Smooth muscle cell (in vitro differentiated cells): ENCODE results near the gene RHCG. TPM values are rescaled to one million over a fixed set of nuclear protein-coding genes. Genes with fewer than 3 reads are reported as not detected.

Experiments used
- DNase-seq: peaks from one replicate; lab custom pipeline; 2025; ENCODE audit not compliant: unreplicated experiment; lab: John Stamatoyannopoulos, UW
- H2AFZ ChIP-seq: fragments of 200-600 bp; sonication (generic); 2 replicates; pipeline ENCODE4 v1.6.0; 2016; ENCODE audit warnings: antibody characterized with exemption, low read depth, mild to moderate bottlenecking
- H3F3A ChIP-seq: fragments of 200-600 bp; sonication (generic); 2 replicates; pipeline ENCODE4 v1.6.0; 2017; ENCODE audit warnings: antibody characterized with exemption, low read depth
- H3K27ac ChIP-seq: fragments of 200-600 bp; sonication (generic); 2 replicates; pipeline ENCODE4 v1.5.1; 2016; ENCODE audit warnings: low read depth, mild to moderate bottlenecking
- H3K27me3 ChIP-seq: fragments of 200-600 bp; sonication (generic); 2 replicates; pipeline ENCODE4 v1.6.1; 2016; ENCODE audit warnings: low read depth, mild to moderate bottlenecking
- H3K36me3 ChIP-seq: fragments of 200-600 bp; sonication (generic); 2 replicates; pipeline ENCODE4 v1.5.1; 2016; ENCODE audit warnings: low read depth
- H3K4me1 ChIP-seq: fragments of 200-600 bp; sonication (generic); 2 replicates; pipeline ENCODE4 v1.5.1; 2016; ENCODE audit warnings: low read depth
- H3K4me2 ChIP-seq: fragments of 200-600 bp; sonication (generic); 2 replicates; pipeline ENCODE4 v1.6.0; 2016; ENCODE audit warnings: mild to moderate bottlenecking
- H3K4me3 ChIP-seq: fragments of 200-600 bp; sonication (generic); 2 replicates; pipeline ENCODE4 v1.5.1; 2016; ENCODE audit warnings: mild to moderate bottlenecking
- H3K79me2 ChIP-seq: fragments of 200-600 bp; sonication (generic); 2 replicates; pipeline ENCODE4 v1.6.0; 2016; ENCODE audit warnings: low read depth, mild to moderate bottlenecking
- H3K9ac ChIP-seq: fragments of 200-600 bp; sonication (generic); 2 replicates; pipeline ENCODE4 v1.6.0; 2016; ENCODE audit warnings: low read depth
- H3K9me3 ChIP-seq: fragments of 200-600 bp; sonication (generic); replicated peaks from 2 replicates; pipeline ENCODE4 v1.5.1; 2016; ENCODE audit warnings: low read depth
- H4K20me1 ChIP-seq: fragments of 200-600 bp; sonication (generic); 2 replicates; pipeline ENCODE4 v1.6.0; 2016; ENCODE audit warnings: low read depth
- CTCF ChIP-seq: fragments of 200-600 bp; sonication (generic); IDR thresholded peaks from 2 replicates; pipeline ENCODE4 v1.5.1; 2017; ENCODE audit warnings: borderline replicate concordance, mild to moderate bottlenecking, antibody characterized with exemption; ENCODE audit not compliant: insufficient read depth, poor library complexity, severe bottlenecking
- WGBS: methylation state at CpG from one replicate; pipeline ENCODE4 v1.1.7; 2016; ENCODE audit warnings: low lambda C conversion rate; 5-methylcytosine and 5-hydroxymethylcytosine counted together
- polyA plus RNA-seq: library from polyadenylated mRNA; unstranded; fragments of >200 nt; fragmentation: Nextera tagmentation; extraction: Ambion mirVana; gene quantifications from 2 replicates; pipeline ENCODE4 v1.2.1, GENCODE V29; 2016
- total RNA-seq: library from RNA; depleted of rRNA; stranded (reverse); fragments of >200 nt; gene quantifications from 2 replicates; pipeline ENCODE4 v1.2.3, GENCODE V29; 2014

RHCG gene
- total and polyA plus RNA-seq, 2 experiments from 2014 or later, result 10.9 to 12.0 TPM

- no peak overlapping the region for H3K4me3 ChIP-seq
- H2AFZ ChIP-seq, result no peak overlapping the region
- no peaks in the 10 kb centered on the region for H3K4me1 ChIP-seq
- H4K20me1 ChIP-seq, result no peaks in the 10 kb centered on the region
- H3K4me2 ChIP-seq, result no peak overlapping the region
- no peak for DNase-seq
- H3K9me3 ChIP-seq, result no peaks in the 10 kb centered on the region
- 75% methylated on average over 3 of the region's 3 CpGs for WGBS
- H3K27ac ChIP-seq, result no peak overlapping the region
- TF ChIP-seq CTCF, result no peak
- H3K36me3 ChIP-seq, result no peaks in the 10 kb centered on the region
- H3K79me2 ChIP-seq, result no peaks in the 10 kb centered on the region
- no peak overlapping the region for H3K9ac ChIP-seq
- H3F3A ChIP-seq, result no peaks in the 10 kb centered on the region
- H3K27me3 ChIP-seq, result peaks cover 53% of the 10 kb centered on the region
Observed at GRCh38 chr15:89480505-89480904, 15.9 kb downstream of the RHCG start.

DNA sequence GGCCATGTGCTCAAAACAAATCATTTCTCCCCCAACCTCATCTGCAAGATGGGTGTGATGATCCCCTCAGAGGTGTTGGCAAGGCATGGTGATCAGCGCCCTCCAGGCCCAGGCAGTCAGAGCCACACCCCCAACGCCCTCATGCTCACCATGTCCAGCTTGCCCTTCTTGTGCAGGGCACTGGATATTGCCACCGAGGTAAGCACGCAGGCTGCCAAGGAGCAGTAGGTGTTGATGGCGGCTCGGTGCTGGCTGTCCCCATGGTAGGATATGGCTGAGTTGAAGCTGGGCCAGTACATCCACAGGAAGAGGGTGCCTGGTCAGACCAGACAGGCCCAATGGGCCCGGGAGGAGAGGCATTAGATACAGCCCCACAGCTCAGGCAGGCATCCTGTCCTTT lies 17.2 kb downstream of the RHCG start:
- H3K9me3 ChIP-seq, result no peaks in the 10 kb centered on the region
- H3K27me3 ChIP-seq, result peaks cover 54% of the 10 kb centered on the region

GRCh38 chr15:89477411-89478242 lies 18.8 kb downstream of the RHCG start:
- no peaks in the 10 kb centered on the region for H3K9me3 ChIP-seq
- no peak overlapping the region for H3K4me2 ChIP-seq
- peaks cover 61% of the 10 kb centered on the region for H3K27me3 ChIP-seq
- no peak for TF ChIP-seq CTCF
- H4K20me1 ChIP-seq, result no peaks in the 10 kb centered on the region
- no peaks in the 10 kb centered on the region for H3F3A ChIP-seq
- no peaks in the 10 kb centered on the region for H3K36me3 ChIP-seq
- H3K4me1 ChIP-seq, result no peaks in the 10 kb centered on the region
- H3K9ac ChIP-seq, result no peak overlapping the region
- DNase-seq, result no peak
- no peaks in the 10 kb centered on the region for H3K79me2 ChIP-seq
- H3K4me3 ChIP-seq, result no peak overlapping the region
- H3K27ac ChIP-seq, result no peak overlapping the region
- H2AFZ ChIP-seq, result no peak overlapping the region
- 87% methylated on average over 22 of the region's 22 CpGs for WGBS

More for the DNA sequence above, 17.2 kb downstream of the RHCG start:
- Histone ChIP-seq H3K36me3 (no peaks in the 10 kb centered on the region), H2AFZ (no peak overlapping the region), H3K27ac (no peak overlapping the region), H4K20me1 (no peaks in the 10 kb centered on the region), H3F3A (no peaks in the 10 kb centered on the region), H3K4me2 (no peak overlapping the region), H3K79me2 (no peaks in the 10 kb centered on the region), H3K4me1 (no peaks in the 10 kb centered on the region), H3K9ac (no peak overlapping the region), H3K4me3 (no peak overlapping the region)
- 80% methylated on average over 7 of the region's 7 CpGs for WGBS
- TF ChIP-seq CTCF, result no peak
- DNase-seq, result no peak

- Histone ChIP-seq H3F3A (no peaks in the 10 kb centered on the region), H3K4me2 (no peak overlapping the region), H3K4me1 (no peaks in the 10 kb centered on the region), H3K79me2 (no peaks in the 10 kb centered on the region), H2AFZ (no peak overlapping the region), H3K4me3 (no peak overlapping the region), H4K20me1 (no peaks in the 10 kb centered on the region), H3K9me3 (no peaks in the 10 kb centered on the region), H3K9ac (no peak overlapping the region), H3K27ac (no peak overlapping the region), H3K27me3 (peaks cover 72% of the 10 kb centered on the region), H3K36me3 (no peaks in the 10 kb centered on the region)
- no peak for DNase-seq
- WGBS, result 81% methylated on average over 6 of the region's 6 CpGs
- no peak for TF ChIP-seq CTCF
Observed at GRCh38 chr15:89475661-89476060, 20.7 kb downstream of the RHCG start.
